OCI-M2 (cell line): ENCODE results near the gene SMIM28.

Source experiments
- DNase-seq: peaks from one replicate; lab custom pipeline; 2025; ENCODE audit not compliant: unreplicated experiment; lab: John Stamatoyannopoulos, UW

Gene SMIM28

DNA sequence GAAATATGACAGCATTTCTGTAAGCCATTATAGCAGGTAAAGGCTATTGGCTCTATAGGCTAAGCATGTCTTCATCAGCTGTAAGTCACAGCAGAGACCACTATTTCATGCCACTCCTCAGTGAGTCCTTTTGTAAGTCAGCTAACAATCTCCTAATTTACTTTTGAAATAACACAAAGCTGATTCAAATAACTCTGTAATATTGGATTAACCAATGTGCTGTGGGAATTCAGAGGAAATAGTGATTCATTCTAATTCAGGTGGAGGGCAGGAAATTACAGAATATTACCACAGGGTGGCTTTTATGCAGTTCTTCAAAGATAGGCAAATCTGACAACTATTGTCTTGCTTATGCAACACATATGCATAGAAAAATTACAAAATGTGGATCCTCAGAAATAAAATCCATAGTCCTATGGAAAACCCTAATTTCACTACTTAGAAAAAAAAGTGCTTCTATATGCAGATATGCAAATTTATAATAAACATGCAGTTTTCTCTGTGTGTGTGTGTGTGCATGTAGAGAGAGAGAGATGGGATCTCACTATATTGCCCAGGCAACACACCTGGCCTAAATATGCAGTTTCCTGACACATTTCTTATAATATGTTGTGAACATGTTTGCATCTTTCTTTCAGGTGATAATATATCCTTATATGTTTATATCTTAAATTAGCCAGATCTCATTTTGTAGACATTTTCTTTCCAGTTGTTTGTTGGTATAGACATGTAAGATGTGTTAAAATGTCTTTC is 4.8 kb upstream of the SMIM28 start:
- DNase-seq: no peak

DNA sequence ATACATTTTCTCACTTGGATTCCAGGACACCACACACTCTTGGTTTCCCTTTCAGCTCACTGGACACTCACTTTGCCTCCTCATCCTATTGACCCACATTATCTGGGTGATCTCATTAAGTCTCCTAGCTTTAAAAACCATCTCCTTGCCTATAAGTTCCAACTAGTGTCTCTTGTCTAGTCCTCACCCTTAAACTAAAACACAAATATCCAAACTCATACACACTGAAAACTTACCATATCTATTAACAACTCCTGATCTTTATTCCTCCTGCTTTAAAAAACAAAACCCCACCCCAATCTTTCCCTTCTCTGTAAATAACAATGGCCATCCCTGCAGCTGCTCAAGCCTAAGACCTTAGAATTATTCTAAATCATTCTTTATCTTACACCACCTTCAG is 3.5 kb upstream of the SMIM28 start:
- DNase-seq: no peak

DNA sequence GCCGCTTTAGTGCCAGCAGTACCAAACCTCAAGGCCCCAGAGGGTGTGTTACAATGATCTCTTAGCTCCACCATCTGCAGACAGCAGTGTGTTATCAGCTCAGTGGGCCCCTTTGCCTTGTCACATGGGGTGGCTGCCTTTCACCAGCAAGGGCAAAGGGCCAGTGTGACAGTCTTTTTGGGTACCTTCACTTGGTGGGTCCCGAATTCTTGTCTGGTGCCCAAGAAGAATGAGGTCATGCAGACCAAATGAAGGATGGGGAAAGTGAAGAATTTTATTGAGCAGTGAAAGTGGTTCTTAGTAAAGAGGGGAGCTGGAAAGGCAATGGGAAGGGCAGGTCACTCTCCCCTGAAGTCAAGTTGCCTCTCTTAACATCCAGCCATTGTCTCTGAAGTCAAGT is 2.9 kb upstream of the SMIM28 start:
- no peak for DNase-seq

DNA sequence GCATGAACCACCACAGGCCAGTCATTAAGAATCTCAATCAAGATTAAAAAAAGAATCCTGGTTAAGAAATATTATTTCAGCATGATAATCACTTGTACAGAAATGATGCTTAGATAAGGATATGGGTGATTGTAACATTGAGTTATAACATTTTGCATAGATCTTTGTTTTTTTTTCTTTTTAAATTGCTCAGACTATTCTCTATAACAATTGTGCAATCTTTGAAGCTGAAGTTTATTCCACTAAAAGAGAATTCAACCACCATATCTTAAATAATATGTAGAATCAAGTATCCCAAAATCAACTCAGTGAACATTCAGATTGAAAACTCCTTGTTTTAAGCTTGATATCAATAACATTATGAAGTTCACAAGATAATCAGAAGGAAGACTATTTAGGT is 663 bp upstream of the SMIM28 start:
- no peak for DNase-seq

DNA sequence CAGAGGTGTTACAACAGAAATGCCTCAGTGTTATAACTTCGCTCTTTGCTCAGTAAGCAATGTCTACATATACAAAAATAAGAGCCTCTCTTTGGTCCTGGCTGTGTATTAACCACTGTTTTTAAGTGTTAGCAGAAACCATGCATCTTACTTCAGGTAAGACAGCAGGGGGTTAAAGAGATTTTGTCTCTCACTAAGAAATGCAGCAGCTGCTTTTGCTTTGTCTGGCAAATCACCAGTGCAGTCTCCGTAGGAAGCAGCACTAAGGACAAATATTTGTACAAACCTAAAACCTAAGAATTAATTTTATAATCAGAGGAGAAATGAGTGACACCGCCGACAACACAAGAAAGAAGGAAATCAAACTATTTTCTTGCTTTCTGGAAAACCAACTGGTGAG is 758 bp downstream of the SMIM28 start:
- no peak for DNase-seq

DNA sequence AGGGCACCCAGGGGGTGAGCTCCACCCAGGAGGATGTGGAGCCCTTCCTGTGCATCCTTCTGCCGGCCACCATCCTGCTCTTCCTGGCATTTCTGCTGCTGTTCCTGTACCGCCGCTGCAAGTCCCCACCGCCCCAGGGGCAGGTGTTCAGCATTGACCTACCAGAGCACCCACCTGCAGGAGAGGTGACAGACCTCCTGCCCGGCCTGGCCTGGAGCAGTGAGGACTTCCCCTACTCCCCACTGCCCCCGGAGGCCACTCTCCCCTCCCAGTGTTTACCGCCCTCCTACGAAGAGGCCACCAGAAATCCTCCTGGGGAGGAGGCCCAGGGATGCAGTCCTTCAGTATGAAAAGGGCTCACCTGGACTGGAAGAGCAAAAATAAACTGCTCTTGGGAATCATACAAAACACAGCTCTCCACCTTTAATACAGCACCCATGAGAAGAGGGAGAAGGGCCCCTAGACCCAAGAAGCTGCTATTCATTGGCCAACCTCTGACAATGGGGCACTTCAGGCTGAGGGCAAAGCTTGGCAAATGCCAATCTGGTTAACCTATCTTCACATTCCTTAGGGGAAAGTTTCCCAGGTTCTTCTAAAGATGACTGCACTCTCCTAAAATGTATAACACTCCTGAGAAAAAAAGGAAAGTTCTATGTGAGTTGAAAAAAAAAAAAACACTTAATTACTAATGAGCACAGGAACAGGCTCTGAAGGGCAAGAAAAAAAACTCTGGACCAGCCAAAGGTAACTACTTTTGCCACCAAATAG is 5.0 kb downstream of the SMIM28 start:
- no peak for DNase-seq

DNA sequence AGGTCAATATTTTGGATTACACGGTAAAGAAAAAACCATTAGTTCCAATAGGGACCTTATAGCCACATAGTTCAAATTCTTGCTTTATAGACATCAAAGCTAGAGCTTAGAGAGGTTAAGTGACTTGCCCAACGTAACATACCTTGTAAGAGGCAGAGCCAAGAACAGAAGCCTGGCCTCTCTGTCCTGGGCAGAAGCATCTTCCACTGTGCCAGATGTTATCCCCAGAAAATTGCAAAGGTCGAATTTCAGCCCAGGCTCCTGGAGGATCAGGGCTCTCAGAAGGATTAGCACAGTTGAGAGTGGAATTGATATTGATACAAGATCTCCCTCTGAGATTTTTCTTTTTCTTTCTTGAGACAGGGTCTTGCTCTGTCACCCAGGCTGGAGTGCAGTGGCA is 6.1 kb downstream of the SMIM28 start:
- DNase-seq: no peak

DNA sequence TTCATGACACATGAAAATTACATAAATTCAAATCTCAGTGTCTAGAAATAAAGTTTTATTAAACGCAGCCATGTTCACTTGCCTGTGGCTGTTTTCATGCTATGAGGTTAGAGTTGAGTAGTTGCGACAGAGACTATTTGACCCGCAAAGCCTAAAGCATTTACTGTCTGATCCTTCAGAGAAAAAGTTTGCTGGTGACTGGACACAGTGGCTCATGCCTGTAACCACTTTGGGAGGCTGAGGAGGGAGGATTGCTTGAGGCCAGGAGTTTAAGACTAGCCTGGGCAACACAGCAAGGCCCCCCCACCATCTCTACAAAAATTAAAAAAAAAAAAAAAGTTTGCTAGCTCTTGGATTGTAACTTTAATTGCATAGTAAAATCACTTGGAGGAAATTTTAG is 9.2 kb downstream of the SMIM28 start:
- no peak for DNase-seq

DNA sequence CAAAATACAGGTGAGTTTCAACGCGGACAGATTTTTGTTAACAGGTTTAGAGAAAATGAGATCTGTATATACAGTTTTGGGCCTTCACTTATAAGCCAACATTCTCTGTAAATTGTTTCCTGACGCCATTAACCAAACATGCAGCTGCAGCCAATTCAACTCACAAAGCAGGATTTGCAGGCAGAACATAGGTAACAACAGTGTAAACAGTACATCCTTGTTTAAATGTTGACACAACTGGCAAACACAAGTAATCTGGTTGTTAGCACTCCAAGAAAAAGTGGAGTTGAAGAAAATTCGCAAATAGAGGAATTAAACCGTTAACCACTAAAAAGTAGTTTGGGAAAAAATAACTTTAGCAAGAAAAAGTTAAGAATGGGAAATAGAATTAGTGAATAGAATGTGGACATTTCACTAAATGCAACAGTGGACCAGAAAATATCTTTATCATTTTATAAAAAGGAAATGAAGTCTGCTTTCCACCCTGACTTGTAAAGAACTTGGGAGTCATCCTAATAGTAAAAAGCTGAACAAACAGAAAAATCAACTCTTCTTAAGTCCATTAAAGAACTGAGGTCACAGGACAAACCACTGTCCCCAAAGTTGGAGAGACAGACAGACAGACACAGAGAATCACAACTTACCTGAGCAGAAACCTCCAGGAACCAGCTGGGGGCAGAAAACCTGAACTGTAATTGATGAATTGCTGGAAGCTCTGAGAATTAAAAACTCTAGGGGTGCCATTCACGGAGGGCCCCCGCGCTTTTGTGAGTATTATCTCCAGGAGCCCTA is 10.1 kb downstream of the SMIM28 start:
- no peak for DNase-seq

DNA sequence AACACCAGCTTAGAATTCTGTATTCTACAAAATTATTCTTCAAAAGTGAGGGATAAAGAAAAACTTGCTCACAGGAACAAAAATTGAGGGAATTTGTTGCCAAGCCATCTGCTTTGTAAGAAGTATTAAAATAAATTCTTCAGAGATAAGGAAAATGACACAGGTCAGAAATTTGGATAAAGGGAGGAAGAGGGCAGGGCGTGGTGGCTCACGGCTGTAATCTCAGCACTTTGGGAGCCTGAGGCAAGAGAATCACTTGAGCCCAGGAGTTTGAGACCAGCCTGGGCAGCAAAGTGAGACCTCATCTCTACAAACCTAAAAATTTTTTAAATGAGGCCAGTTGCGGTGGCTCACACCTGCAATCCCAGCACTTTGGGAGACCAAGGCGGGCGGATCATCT is 11.8 kb downstream of the SMIM28 start:
- no peak for DNase-seq

DNA sequence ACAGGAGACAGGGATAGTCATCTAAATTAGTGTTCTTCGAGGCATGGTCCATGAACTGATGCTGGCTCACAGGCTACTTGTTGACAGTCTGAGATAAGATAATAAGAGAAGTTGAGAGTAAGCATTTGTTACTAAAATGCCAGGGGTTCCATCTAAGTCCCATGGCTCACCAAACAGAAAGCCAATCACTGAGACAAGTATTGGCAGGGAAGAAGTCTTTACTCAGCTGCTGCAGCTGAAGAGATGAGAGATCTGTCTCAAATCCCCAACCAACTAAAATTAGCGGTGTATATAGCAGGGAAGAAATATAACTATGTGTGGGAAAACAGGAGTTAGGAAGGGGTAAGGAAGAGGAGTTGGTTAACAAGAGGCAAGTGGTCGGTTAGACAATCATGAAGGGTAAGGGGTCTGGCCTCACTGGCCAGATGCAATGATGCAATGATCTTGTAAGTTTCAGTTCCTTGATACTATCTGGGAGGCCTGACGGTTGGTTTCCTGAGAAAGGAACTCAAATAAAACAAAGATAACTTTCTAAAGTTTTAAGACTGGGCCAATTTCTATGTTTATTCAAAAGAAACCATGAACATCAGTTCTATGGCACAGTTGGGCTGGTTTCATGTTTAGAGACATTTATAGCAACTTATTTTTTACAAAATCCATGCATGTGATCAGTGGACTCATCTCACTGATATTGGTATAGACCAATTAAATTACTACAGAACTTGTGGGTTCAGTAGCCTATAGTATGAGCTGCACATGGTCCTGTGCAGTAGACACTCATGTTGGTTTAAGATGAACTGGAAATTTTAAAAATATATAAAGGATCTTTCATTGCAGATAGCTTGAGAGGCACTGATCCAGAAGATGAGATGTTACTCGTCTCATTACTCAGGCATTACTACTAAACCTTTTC is 16.4 kb downstream of the SMIM28 start:
- DNase-seq: no peak

DNA sequence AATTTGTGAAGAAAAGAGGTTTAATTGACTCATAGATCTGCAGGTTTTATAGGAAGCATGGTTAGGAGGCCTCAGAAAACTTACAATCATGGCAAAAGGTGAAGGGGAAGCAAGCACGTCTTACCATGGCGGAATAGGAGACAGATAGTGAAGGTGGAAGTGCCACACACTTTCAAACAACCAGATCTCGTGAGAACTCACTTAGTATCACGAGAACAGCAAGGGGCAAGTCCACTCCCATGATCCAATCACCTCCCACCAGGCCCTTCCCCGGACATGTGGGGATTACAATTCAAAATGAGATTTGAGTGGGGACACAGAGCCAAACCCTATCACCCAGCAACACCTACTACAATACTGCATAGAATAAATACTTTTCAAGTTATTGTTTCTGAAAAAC is 19.0 kb downstream of the SMIM28 start:
- no peak for DNase-seq

DNA sequence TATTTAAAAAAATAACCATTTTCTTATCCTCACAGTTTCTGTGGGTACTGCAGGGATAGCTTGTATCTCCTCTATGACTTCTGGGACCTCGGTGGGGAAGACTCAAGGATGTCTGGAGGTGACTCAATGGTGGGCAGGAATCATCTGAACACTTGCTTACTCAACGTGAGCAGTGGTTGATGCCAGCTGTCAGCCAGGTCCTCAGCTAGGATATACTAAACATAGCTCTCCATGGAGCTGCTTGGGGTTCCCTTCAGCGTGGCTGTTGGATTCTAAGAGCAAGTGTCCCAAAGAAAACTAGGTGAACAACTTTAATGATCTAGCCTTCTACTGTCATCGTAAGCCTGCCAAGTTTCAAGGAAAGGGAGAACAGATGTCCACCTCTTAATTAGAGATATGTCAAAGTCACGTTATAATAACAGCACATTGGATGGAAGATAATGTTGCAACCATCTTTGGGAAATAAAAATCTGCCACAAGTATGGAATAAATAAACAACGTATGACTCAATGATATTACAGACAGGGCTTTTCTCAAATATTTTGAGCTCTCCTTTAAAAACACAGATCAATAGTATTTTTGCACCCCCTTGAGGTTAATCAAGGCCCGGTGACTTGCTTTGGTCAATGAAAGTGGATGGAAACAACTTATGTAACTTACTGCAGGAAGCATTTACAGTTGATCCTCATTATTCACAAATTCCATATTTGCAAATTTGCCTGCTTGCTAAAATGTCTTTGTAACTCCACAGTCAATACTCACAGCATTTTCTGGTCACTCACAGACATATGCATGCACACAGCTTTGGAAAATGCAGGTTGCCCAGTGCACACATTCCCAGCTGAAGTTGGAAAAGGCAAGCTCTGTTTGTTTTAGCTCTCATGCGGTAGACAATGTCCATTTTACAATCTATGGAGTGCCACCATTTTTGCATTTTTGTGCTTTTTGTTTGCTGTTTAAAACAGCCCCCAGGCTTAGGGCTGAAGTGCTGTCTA is 19.7 kb downstream of the SMIM28 start:
- DNase-seq: no peak

DNA sequence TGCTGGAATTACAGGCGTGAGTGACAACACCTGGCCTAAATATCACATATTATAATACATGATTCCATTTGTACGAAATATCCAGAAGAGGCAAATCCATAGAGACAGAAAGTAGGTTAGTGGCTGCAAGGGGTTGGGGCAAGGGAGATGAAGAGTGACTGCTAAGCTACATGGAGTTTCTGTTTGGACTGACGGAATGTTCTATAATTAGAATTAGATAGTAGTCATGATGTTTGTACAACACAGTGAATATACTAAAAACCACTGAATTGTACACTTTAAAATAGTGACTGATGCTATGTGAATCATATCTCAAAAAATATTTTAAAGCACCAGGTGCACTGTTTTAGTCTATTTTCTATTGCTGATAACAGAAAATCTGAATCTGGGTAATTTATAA is 22.6 kb downstream of the SMIM28 start:
- no peak for DNase-seq

DNA sequence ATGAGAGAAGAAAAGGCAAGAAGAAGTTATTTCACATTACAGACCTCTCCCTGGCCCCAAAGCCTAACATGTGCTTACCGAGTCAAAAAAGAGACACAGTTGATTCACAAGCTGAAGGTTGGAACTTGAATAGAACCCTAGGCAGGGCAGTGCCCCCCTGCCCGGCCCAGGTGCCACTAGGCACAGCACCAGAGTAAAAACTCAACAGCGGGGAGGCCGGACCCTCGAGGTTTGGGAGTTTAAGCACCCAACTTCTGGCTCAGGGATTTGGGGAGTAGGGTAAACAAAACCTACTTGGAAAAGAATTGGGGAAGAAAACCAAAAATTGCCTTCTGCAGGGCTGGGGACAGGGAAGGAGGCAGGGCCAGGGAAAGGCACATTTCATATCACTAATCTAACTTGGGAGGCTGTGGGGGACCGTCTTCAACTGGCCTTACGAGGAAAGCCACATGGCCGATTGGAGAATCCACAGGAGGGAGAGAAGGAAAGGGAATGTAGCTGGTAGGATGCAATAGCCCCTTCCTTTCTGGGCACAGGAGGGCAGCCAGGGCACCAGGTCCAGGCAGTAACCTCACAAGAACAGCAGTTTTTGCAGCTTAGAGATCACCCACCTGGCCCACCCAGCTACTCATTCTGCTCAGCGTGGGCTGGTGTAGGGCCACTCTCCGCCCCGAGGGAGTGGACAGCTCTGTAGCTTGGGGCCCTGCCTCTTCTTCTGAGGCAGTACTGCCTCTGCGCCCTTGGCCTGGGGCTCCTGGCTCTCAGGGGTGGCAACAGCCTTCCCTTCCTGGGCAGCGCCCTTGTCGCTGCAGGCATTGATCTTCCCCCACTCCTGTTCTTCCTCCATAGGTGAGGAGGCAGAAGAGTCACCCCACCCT is 24.5 kb downstream of the SMIM28 start:
- no peak for DNase-seq

DNA sequence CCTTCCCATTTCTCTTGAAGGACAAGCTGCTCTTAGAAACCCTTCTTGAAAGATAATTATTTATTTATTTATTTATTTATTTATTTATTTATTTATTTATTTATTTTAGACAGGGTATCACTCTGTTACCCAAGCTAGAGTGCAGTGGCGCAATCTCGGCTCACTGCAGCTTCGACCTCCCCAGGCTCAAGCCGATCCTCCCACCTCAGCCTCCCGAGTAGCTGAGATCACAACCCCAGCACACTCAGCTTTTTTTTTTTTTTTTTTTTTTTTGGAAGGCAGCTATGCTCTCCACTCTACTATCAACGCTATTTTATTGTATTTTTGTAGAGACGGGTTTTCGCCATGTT is 25.1 kb downstream of the SMIM28 start:
- no peak for DNase-seq

DNA sequence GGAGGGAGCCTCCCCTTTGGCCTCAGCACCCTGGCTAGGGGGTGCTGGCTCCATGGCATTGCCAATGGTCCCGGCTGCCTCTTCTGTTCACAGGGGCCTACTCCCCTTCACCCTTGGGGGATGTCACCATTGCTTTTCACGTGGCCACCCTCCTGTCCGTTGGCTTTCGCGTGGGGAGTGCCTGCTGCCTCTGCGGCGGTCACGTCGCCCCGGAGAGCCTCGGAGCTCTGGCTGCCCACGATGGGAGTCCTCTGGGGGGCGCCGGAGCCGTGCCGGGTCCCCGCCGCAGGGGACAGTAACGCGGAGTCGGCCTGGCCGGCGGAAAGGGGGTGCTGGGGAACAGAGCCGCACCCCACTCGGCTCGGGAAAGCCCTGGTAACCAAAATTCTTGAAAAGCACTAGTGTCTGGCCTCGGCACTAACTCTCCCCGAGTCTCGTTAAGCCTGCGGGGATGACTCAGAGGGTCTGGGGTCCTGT is 25.7 kb downstream of the SMIM28 start:
- DNase-seq: no peak

DNA sequence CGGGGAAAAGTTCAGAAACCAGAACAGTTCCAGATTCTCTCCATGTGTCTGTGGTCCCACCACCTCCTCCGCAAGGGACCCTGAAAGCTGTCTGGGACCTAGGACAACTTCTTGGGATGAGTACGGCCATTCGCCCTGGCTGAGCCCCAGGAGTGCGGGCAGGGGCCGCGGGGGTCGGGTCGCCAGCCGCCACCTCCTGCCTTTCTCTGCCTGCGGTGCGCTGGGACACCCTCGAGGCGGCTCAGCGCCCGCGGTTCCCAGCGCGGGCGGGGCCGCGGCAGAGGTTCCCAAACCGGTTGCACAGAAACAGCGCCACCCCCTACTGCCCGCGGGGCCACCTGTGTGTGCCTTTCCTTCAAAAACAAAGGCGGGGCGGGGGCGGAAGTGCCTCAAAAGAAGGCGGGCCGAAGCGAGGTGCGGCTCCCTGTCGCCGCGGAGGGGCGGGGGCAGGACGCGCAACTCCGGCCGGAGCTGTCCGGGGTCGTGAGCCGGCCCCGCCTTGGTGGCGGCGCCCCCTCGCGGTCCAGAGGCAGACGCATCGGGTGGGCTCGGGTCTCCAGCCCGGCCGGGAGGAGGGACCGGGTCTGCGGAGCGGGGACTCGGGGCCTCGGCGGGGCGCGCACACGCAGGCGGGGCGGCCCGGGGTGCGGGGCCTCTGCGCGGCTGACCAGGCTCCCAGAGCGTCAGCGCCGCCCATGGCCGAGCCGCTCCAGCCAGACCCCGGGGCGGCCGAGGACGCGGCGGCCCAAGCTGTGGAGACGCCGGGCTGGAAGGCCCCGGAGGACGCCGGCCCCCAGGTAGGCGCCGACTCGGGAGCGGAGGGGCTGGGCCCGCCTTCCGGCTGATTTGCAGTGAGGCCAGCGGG is 26.3 kb downstream of the SMIM28 start, which contains the start of gene HEBP2:
Gene HEBP2, plus strand, starts transcription at position 423 of the 865 bp plus-strand sequence. Its CDS starts 273 bp downstream, at position 696.
- peak; percentile 85 for DNase-seq
